Inflammatory macrophage treated with lipopolysaccharide for 4 hours (primary cell): ENCODE results near the gene GPAM.
"Not testable (repeated sequence)": the region's sequence is repeated elsewhere in the genome, so short reads cannot be mapped to it uniquely, and the experiment has no call there.

Source experiments
- DNase-seq: peaks from one replicate; pipeline ENCODE4 v3.0.0-alpha.2; 2020

GPAM gene

GRCh38 chr10:112214298-112214926, 30.8 kb upstream of the GPAM start:
- DNase-seq = no peak

GRCh38 chr10:112213836-112214235, 30.3 kb upstream of the GPAM start:
- DNase-seq = no peak

GRCh38 chr10:112213098-112213823, 29.7 kb upstream of the GPAM start:
- no peak for DNase-seq

- no peak for DNase-seq
Observed at GRCh38 chr10:112210666-112211065, 27.1 kb upstream of the GPAM start.

DNA sequence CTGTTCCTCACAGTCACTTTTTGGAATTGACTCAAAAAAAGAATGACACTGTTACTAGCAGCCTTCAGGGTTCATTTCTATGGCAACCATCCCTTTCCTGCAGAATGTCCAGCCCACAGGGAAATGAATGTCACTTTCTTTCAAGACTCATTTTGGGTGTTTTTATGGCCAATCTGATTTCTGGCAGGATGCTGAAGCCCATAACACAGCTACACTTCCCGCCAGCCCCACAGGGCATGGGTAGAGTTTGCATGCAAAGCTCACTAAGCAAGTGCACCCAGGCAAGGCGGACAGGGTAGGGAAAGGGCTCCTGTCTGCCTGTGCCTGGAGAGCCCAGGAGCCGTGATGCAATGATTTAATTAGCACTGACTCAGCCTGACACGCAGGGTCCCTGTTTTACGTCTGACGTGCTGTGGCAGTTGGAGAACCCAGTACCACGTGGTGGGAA, 26.1 kb upstream of the GPAM start:
- DNase-seq = no peak

DNA sequence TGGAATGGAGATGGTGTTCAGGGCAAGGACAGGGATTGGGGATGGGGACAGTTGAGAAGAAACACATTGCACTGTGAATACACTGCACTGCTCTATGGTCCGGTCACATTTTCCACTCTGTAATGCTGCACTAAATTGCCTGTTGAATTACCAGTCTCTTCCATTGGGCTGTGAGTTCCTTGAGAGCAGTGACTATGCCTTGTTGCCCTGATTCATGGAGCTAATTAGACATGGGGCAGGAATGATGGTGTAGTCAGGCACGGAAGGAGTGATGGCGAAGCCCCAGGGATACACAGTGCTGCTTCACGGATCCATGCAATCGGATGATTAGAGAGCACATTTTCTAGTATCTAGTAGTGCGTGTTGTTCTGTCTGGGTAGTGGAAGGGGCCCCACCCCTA, 25.4 kb upstream of the GPAM start:
- DNase-seq = no peak

DNA sequence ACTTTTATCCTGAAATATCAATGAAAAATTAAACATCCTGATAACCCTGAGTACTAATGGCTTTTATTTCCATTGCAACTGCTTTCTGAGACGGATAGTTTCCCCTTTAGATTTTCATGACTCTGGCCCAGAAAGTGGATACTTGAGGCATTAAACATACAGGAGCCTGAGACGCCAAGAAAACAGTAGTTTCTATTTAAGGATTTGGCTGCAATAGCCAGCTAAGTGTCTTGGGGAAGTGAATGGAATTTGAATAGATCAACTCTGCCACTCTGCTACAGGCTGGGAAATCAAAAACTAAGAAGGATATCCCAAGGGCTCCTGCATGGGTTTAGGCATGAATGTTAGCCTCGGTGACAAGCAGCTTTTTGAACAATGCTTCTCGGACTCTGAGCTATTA, 24.7 kb upstream of the GPAM start:
- DNase-seq = no peak

- peak; percentile 12 for DNase-seq
Observed at GRCh38 chr10:112203328-112204076, 19.9 kb upstream of the GPAM start.

GRCh38 chr10:112202561-112203241, 19.1 kb upstream of the GPAM start:
- no peak for DNase-seq

GRCh38 chr10:112202076-112202475, 18.5 kb upstream of the GPAM start:
- no peak for DNase-seq

- DNase-seq = no peak
Observed at GRCh38 chr10:112201334-112201733, 17.8 kb upstream of the GPAM start.

- not testable (repeated sequence) for DNase-seq
Observed at GRCh38 chr10:112200259-112200658, 16.7 kb upstream of the GPAM start.

GRCh38 chr10:112197662-112198061, 14.1 kb upstream of the GPAM start:
- DNase-seq = not testable (repeated sequence)

GRCh38 chr10:112195224-112195623, 11.7 kb upstream of the GPAM start:
- DNase-seq = no peak

GRCh38 chr10:112191791-112192190, 8.2 kb upstream of the GPAM start:
- DNase-seq = no peak

DNA sequence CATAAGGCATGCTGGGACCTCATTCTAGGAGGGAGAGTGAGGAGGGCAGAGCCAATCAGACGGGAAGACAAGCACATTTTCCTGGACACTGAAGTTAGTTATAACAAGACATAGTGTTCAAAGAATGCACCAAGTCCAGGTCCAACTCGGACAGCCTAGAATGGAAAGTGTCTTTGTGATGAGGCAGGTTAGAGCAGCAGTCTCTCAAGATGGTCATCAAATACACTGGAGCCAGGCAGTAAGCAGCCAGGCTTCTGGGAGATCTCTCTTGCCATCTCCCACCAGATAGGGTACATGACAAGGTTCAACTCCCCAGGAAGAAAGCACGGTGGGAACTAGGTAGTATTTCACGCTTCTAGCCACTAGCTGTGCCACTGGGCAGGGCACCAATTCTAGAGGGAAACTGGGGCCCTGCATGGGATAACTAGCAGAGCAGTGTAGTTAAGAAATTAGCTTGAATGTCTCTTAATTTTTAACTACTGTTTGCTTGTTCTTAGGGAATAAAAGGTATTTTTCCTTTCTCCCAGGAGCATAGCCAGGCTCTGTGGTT, 7.6 kb upstream of the GPAM start:
- DNase-seq = no peak

GRCh38 chr10:112189465-112189864, 5.9 kb upstream of the GPAM start:
- no peak for DNase-seq

DNA sequence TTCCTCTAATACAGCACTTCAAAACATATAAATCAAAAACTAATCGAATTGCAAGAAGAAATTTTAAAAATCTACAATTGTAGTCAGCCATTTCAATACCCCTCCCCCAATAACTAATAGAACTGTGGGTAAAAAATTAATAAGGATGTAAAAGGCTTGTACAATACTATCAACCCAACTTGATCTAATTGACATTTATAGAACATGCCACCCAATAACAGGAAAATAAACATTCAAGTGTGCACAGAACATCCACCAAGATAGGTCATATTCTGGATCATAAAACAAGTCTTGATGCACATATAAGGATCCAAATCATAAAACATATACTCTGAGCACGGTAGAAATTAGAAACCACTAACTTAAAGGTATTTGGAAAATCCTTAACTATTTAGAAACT, 4.0 kb upstream of the GPAM start:
- DNase-seq = no peak

- DNase-seq = no peak
Observed at GRCh38 chr10:112185959-112186358, 2.4 kb upstream of the GPAM start.

DNA sequence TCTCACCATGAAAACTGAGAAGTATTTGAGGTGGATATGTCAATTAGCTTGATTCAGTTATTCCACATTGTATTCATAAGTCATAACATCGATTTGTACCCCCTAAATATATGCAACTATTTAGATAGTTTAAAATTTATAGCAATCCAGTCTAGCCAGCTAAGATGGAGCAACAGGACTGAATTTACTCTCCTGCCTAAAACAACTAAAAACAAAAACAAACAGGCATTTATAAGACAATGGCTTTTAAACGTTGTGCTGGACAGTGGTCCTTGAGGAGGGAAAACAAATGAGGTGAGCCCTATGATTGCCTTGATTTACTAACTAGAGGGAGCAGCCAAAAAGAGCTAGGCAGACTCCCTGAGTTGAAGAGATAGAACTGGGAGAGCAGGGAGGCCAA, 814 bp upstream of the GPAM start:
- DNase-seq = no peak

DNA sequence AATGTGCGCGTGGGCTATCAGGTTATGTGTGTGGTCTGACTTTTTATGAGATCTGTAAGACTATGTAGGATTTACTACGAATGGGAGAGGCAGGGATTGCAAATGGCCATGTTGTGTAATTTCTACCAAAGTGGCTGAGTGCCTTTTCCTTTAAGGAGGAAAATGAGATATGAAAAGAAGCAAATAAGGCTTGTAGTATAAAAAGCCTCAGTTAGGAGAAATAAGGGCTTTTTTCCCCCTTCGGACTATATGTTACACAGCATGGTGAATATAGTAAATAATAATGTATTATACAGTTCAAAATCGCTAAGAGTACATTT, 447 bp upstream of the GPAM start:
- DNase-seq = no peak

- no peak for DNase-seq
Observed at GRCh38 chr10:112182784-112183328, 709 bp downstream of the GPAM start.

DNA sequence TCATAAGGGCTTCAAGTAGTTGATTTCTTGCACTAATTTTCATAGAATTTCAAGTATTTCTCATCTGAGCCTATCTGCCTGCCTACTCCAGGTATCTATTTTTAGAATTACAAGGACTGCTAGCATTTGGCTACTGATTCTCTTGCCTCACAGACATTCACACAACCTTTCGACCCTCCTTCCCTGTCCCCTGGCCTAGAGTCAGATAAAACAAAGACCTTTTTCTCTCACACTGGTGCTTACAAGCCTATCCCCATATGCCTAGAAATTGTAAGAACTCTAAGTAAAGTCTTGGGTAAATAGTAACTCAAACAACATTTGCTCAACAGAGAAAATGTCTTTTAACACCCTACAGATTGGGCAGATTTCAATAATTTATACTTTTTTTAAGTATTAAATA, 6.3 kb downstream of the GPAM start:
- no peak for DNase-seq
